Measurements from ENCODE around the gene HNRNPD.
"Not testable (repeated sequence)": the region's sequence is repeated elsewhere in the genome, so short reads cannot be mapped to it uniquely, and the experiment has no call there.

The HNRNPD gene

DNA sequence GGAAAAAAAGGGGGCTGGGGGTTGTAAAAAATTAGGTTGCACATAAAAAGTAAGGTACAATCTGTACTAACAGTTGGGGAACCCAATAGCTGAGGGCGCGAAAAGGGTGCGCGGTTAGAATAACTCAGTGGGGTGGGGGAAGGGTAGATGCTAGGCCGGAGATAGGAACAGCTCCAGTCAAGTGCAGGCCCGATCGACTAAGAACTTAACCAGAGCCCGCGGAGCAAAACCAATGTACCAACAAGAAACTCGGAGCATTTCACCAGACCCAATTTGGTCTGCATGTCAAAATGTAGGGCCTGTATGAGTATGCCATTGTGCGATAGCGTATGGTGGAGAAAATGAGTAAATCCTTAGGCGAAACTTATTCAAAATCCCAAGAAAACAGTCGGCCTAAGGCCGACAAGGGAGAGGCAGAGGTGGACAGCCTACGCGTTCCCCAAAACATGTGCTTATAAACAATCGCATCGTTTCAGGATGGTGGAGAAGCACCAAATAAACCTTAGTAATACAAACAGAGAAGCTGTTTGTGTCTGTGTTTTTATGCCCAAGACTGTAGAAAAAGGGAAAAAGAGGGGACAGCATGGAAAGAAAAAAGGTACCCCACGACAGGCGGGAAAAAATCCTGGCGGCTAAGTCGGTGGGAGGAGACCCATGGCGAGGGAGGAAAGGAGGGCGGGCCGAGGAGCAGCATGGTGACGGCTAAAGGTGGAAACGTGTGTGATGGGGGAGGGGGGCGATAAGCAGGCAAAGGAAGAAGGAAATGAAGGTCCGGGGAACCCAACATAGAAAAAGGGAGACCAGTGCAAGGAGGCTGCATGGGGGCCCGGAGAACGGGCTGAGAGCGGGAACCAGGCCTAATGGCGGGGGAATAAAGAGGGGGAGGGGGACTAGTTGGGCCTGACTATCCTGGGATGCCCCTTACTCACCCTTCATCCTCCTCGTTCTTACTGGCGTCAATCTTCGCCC lies 990 bp downstream of the HNRNPD start:
- DNase-seq, result peak; percentile 85 to 86

DNA sequence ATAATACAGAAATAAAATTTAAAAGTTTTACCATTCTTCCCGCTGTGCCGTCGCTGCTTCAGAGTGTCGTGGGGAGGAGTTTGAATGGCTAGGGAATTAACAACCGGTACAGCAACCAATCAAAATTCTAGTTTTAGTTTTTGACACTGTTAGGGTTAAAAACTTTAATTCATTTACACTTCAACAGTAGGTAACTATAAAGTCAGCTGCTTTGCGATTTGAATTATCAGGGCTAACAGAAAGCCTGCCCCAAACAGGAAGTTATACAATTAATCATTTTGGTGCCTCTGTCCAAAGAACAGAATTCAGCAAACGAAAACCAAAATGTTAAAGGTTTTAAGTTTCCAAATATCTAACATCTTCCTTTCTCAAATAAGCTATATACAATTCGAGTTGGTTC lies 2.3 kb downstream of the HNRNPD start:
- DNase-seq, result no peak

DNA sequence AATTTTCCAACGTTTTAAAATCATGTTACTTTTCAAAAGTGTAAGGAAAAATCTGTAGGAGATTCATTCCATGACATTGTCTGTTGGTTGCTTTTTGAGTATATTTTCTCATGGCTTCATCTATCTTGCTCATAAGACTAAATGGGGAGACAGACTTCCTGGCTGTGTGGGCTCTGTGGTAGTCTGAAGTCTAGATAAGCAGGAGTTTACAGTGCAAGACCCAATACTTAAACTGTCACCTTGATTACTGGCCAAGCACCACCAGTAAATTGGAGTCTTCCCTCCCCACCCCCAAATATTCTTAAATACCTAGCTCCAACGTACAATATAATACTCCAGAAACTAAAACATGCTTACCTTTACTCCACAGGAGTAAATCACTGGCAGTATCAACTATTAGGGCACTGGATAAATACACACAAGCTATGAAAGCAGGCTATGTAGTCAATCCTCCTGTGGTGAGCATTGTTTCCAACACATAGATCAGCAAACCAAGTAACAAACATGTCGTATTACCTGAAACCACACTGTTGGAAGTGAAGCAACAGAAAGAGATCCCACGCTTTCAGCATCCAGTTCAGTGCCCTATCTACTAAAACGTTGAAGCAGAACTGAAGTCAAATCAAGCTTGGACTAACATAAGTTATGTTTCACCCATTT lies 6.2 kb downstream of the HNRNPD start:
- DNase-seq, result no peak

DNA sequence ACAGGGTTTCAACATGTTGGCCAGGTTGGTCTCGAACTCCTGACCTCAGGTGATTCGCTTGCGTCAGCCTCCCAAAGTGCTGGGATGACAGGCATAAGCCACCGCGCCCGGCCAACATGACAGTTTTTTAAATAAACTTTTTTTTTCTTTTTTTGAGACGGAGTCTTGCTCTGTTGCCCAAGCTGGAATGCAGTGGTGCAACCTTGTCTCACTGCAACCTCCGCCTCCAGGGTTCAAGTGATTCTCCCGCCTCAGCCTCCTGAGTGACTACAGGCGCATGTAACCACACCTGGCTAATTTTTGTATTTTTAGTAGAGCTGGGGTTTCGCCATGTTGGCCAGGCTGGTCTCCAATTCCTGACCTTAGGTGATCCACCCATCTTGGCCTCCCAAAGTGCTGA lies 7.4 kb downstream of the HNRNPD start:
- not testable (repeated sequence) for DNase-seq

DNA sequence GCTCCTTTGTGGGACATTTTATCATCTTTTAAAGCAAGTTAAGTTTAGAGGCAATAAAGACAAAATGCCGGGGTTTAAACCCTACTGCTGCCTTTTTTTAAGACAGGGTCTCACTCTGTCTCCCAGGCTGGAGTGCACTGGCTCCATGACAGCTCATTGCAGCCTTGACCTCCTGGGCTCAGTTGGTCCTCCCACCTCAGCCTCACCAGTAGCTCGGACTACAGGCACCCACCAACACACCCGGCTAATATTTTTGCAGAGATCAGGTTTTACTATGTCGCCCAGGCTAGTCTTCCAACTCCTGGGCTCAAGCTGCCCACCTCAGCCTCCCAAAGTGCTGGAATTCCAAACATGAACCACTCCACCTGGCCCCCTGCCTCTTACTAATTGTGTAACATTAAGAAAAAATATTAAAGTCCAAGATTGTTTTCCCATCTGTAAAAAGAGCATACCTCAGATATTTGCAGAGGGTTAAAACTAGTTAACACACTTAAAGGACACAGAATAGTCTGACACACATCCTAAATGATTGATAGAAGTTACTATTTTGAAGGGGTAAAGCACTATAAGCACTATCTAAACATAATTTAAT lies 9.8 kb downstream of the HNRNPD start:
- no peak for DNase-seq

DNA sequence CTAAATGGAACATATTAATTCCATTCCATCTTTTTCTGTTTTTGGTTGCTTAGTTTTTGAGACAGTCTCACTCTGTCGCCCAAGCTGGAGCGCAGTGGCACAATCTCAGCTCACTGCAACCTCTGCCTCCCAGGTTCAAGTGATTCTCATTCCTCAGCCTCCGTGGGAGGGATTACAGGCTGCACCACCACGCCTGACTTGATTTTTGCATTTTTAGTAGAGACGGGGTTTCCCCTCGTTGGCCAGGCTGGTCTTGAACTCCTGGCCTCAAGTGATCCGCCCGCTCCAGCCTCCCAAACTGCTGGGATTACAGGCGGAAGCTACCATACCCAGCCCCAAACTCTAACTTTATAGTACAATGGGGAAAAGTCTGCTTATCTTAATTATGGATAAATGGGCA lies 11.2 kb downstream of the HNRNPD start:
- DNase-seq, result no peak

DNA sequence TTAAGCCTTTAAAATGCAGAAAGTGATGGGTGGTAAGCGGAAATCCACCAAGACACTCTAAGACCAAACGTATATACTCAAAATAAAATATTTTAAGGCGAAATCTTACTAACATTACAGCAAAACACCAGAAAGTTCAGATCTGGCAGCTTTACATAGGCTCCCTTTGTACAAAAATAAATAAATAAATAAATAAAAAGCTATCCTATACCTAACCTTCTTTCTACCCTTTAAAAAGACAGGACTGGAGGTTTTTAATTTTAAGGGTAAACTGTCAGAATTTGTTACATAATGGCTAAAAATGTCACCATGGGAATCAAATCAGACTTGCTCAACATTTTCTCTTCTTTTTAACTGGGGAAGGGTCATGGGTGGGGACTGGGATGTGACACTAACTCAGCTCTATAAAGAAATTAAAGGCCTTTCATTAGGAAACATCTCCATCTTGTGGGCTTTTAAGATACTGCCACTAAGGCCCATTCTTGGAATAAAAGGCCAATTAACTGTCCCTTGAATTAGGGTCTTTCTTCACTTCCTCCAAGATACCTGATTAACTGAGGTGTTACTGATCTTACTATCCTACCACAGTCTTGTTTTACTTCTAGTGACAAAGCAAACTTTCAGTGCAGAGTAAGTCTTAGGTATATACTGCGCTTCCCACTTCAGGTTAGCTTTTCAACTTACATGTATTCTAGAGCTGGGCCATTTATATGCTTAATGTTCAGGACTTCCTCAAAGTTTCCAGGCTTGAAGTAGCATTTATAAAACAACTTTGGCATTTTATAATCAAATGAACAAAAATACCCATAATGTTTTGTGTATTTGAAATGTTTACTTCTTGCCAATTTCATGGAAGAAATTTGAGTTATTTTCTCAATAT lies 13.3 kb downstream of the HNRNPD start:
- DNase-seq, result no peak

DNA sequence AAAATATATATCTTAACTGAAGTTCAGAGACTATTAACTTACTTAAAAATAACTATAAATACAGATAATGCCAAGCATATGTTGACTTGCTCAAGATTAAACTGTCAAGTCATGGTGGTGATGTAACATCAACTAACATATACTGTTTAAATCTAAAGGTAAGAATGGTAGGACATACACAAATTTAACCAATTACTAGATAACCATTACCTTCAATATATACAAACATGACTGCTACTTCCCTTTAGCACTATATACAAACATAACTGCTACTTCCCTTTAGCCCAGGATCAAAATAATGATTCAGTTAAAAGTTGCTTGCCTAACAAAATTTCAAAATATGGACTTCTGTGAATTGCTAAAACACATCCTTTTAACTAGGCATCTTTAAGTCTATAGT lies 14.9 kb downstream of the HNRNPD start:
- DNase-seq, result no peak

DNA sequence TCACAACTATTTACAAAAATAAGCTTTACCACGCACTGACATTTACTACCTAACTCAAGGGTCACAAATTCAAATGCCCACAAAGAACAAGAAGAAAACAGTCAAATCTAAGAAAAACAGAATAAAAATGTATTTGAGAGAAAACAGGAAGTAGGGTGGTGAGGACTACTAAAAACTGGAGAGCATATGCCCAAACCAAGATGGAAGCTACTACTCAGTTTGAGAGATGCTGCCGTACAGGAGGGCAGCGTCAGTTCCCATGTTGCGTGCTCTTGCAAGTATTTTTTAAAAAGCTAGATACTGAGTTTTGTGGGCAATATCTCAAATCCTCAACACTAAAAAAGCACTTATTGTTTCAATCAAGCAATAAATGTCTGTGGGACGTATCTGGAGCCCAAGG lies 16.2 kb downstream of the HNRNPD start:
- no peak for DNase-seq

DNA sequence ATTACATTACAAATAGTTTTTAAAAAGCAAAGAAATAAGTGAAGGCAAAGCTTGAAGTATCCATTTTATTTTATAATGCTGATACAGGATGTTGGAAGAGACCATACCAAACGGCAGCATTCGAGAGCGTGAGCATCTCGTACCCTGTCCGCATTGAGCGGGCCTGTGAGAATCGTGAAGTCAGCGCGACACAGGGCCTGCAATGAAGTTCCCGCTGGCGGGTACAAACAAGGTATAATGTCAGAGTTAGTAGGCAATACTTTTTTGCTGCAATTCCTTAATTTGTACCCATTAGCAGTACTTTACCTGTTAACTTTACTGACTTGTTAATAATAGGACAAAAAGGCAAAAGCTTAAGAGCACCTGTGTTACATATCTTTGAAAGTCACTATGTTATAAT lies 19.0 kb downstream of the HNRNPD start:
- no peak for DNase-seq

DNA sequence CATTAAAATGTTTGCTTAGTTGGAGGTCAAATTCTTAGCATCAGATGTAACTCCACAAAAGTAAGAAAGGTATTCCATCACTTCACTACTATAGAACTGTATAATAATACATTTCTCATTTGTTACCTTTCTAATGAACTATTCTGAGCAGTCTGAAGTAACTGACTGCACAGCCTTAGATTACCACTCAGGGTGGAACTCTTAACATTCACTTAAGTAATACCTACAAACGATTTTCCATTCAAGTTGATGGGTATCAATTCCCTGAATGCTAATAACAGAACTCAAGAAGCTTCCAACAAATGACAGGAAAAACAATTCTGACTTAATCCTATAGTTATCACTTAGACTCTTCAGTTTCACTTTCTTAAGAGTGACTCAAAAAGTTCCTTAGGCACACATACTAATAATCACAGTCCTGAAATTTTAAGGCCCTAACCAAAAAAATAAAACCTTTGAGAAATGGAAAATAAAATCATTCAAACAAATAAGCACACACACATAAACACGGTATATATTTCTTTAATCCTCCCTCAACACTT lies 20.9 kb downstream of the HNRNPD start:
- DNase-seq, result no peak

DNA sequence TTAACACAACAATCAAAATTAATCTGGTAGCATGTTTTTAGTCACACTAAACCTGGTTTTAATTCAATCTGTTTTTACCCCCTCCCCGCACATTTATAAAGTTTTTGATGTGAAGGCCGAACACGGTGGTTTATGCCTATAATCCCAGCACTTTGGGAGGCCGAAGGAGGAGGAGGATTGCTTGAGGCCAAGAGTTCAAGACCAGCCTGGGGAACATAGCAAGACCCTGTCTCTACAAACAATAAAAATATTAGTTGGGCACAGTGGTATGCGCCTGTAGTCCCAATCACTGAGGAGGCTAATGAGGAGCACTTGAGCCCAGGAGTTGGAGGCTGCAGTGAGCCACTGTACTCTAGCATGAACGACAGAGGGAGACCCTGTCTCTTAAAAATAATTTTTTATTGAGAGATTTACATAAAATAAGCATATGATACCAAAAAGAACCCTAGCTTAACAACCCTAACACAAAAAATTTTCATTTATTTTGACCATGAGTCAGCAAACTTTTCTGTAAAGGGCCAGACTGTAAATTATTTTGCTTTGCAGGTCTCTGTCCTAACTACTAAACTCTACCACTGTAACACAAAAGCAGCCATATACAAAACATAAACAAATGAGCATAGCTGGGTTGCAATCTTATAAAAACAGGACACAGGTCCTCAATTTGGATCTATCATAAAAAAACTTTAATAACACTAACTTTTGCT lies 21.5 kb downstream of the HNRNPD start:
- no peak for DNase-seq

DNA sequence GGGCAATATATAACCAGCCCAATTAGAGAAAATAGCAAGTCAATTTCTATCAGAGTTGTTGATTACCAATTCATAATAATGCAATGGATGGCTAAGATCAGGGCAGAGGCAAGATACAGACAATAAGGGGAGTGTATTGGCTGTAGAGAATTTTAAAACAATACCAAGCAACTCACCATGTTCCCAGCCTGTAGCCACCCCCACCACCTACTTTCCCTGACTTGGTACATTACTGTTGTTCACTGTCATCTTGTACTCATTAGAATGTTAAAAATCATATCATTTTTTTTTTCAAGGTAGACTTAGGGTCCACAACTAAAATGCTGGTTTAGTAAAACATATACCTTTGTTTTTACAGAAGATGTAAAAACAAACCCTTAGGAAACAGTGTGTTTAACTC lies 27.7 kb downstream of the HNRNPD start:
- no peak for DNase-seq

DNA sequence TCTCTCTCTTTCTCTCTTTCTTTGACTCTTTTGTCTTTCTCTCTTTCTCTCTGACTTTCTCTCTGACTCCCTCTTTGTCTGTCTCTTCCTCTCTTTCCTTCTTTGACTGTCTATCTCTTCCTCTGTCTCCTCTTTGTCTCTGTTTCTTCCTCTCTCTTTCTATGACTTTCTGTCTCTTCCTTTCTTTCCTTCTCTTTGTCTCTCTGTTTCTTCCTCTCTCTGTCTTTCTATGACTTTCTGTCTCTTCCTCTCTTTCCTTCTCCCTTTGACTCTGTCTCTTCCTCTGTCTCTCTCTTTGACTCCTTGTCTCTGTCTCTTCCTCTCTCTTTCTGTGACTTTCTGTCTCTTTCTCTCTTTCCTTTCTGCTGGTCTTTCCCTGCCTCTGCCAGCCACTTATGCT lies 38.7 kb downstream of the HNRNPD start:
- no peak for DNase-seq

DNA sequence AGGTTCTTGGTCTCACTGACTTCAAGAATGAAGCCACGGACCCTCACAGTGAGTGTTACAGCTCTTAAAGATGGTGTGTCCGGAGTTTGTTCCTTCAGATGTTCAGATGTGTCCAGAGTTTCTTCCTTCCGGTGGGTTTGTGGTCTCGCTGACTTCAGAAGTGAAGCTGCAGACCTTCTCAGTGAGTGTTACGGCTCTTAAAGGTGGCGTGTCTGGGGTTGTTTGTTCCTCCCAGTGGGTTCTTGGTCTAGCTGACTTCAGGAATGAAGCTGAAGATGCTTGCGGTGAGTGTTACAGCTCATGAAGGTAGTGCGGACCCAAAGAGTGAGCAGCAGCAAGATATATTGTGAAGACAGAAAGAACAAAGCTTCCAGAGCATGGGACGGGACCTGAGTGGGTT lies 40.1 kb downstream of the HNRNPD start:
- DNase-seq, result not testable (repeated sequence)

DNA sequence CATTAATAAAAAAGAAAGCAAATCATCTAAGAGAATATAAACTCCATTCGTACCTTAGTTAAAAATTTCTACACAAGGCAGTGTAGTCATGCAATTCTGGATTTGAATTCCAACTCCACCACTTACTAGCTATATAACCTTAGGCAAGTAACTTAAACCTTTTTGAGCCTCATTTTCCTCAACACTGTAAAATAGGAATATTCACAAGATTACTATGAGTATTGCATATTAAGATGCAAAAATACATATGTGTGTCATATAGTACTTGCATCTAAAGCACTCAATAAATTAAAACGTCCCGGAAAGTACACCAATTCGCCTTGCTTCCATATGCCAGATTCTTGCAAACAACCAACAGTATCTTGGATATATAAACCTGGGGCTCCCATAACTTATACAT lies 42.0 kb downstream of the HNRNPD start:
- no peak for DNase-seq

DNA sequence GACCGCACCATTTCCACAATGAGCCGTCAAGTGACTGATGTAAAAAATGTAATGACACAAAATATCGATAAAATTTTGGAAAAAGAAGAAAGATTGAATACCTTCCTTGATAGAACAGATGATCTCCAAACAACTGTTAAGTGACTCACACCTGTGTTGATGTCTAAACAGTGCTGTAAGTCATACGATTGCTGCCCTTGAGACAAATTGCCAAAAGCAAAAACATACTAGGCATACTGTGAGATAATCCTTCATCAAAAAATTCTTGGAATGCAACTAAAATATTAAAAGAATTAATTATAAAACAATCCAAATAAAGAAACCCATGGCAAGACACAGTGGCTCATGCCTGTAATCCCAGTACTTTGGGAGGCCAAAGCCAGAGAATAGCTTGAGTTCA lies 53.4 kb downstream of the HNRNPD start:
- no peak for DNase-seq

DNA sequence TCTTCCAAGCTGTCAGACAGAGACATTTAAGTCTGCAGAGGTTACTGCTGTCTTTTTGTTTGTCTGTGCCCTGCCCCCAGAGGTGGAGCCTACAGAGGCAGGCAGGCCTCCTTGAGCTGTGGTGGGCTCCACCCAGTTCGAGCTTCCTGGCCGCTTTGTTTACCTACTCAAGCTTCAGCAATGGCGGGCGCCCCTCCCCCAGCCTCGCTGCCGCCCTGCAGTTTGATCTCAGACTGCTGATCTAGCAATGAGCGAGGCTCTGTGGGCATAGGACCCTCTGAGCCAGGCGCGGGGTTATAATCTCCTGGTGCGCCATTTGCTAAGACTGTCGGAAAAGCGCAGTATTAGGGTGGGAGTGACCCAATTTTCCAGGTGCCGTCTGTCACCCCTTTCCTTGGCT lies 70.7 kb downstream of the HNRNPD start:
- DNase-seq, result not testable (repeated sequence)
